GM18858 (cell line): ENCODE measurements around the gene CASP7.

ENCODE experiments used
- ATAC-seq: cut with Tn5 transposase; IDR thresholded peaks from one replicate; pipeline ENCODE4 v1.9.1; 2021; ENCODE audit not compliant: unreplicated experiment

Gene CASP7

GRCh38 chr10:113712024-113712423 lies 32.3 kb downstream of the CASP7 start:
- no peak for ATAC-seq

DNA sequence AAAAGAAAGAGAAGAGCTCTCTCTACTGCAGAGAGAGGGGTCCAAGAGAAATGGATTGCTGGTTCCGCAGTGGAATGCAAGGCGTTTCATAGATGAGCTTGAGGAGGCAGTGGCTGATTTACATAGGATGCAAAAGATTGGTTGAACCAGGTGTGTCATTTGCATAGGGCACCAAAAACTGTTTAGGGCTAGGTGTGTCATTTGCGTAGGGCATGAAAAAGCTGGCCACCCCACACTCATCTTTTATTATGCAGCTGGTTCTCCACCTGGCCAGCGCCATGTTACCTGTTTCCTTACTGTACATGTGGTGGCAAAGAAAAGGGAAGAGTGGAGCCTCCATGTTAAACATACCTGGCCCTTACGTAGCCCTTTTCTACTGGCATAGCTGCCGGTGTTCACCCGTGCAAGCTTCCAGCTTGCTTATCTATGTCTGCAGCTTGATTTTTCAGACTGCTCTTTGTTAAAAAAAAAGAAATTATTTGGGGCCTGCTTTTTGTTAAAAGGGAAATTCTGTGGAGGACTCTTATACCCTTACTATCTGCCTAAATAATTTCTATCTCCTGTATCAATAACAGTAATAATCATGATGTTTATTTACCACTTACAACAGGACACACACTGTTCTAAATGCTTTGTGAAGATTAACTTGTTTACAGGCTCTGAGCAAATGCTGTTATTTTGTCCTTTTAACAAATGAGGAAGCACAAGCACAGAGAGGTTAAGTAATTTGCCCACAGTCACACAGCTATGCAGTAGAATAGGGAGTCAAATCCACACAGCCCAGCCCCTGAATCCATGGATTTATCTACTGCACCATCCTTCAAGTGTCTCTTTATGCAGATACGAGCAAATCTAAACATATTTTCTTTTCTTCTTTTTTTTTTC lies 33.3 kb downstream of the CASP7 start:
- ATAC-seq, result no peak

DNA sequence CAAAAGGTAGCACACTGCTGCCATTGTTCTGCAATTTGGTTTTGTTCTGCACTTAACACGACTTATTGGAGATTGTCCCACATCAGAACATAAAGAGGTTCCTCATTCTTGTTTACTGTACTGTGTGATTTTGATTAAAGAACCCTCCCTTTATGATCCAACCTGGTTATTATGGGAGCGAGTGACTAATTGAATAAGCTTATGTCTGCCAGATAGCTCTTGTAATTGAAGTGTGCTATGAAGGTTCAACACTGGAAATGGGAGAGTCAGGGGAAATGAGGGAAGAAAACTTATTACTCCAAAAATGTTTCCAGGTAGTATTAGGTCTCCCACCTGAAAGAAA lies 33.9 kb downstream of the CASP7 start:
- no peak for ATAC-seq

GRCh38 chr10:113716109-113716910 lies 36.6 kb downstream of the CASP7 start:
- ATAC-seq, result no peak

DNA sequence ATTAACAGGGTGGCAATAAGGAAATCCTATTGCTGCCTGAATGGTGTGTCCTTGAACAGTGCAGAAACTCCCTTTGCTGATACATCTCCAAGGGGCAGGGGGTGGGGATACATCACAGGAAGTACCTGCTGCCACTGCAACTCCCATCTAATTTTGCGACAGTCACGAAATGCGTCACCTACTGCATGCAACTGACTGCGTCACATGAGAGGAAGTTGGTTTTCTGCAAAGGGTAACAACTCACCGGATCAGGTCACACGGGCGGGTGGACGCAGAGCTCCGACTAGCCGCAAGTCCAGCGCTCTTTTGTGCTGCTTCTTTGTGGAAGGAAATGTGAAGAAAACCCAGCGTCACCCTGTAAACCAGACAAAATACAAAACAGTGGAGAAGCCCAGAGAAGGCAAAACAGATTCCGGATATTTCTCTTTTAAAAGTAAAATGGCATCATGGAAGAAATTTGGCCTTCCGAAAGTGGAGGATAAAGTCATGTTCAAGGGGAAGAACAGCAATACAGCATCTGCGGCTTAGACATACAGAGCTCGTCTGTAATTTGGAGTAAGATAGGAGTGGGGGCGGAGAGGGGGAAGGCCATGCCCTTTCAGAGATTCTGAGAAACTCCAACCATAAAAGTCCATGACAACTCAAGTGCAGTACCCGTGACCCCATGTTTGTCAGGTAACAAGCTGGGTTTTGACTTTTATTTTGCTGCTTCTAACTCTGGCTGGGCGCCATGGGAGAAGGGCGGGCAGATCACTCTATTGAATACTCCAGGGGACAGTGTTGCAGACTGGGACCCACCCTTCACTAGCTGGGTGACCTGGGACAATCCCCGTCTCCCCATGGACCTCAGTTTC lies 39.5 kb downstream of the CASP7 start:
- no peak for ATAC-seq

DNA sequence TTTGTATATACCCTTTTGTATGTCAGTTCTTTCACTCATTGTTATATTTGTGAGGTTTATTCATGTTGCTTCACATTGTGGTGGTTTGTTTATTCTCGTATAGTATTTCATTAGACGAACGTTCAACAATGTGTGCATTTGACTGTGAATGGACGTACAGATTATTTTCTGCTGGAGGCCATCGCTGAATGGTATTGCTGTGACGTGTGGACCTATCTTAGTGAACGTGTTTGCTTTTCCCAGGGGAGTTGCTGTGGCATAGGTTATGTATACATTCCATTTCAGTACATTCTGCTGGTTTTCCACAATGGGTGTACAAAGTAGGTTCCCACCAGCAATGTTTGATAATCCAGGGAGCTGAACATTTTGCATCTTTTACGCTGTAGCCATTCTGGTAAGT lies 40.7 kb downstream of the CASP7 start:
- ATAC-seq, result no peak

GRCh38 chr10:113732160-113732881 lies 52.6 kb downstream of the CASP7 start:
- no peak for ATAC-seq

GRCh38 chr10:113732966-113733365 lies 53.3 kb downstream of the CASP7 start:
- no peak for ATAC-seq

DNA sequence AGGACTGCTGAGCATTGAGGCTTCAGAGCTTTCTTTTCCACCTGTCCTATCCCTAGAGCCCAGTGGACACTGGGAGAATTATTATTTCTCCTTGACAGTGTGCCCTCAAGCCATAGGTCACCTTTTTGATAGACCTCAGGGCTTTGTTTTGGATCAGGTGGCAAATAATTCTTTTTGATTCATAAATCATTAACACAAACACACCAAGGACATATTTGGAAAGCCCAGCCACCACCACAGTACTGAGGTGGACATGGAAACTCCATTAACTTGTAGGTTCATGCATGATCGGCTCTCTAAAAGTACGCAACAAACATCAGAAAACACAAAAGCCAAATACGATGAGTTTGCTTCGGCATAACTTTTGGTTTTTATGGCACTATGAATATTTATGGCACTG lies 53.9 kb downstream of the CASP7 start:
- no peak for ATAC-seq

DNA sequence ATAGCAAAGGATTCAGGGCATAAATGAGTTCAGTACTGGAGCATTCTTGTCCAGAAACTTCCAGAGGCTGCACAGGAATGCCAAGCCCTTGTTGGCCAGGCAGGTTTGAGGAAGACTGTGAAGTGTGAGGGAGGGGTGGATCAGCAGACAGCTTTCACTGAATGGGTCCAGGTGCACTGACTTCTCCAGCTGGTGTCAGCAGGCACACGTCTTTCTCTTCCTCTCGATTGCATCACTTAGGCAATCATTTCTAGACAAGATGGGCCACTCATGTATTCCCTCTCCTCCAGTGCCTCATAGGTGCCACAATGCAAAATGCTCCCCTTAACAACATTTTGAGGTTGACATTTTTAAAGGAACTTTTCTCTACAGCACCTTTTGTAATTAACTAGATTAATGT lies 56.2 kb downstream of the CASP7 start:
- peak; percentile 46 for ATAC-seq

- no peak for ATAC-seq
Observed at GRCh38 chr10:113736576-113736975, 56.9 kb downstream of the CASP7 start.

DNA sequence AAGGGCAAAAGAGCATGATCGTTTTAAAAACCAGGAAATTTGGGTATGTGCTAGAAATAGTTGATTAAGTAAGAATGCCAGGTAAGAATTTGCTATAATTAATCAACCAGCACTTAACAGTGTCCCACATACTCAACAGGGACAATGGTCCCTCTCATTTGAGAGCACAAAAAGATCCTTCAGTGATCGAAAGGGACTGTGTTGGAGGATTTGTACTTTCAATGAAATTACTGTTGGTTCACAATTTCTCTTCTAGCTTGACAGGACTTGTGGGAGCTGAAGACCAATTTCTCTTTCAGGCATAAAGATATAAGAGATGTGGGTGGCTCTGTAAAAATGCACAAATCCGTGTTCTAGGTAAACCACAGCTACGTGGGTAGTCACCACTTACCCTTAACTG lies 59.3 kb downstream of the CASP7 start:
- ATAC-seq, result no peak

DNA sequence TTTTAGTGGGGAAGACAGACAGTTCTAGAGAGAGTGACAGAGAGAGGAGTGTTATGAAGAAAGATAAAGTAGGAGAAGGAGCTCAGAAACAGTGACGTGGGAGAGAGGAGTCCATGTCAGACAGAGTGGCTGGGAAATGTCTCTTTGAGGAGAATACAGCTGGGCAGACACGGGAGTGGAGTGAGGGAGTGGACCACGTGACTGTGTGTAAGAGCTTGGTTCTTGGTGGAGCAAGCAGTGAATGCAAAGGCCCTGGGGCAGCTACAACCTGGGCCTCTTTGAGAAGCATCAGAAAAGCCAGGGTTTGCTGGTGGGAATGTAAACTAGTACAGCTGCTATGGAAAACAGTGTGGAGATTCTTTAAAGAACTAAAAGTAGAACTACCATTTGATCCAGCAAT lies 59.9 kb downstream of the CASP7 start:
- ATAC-seq, result no peak

DNA sequence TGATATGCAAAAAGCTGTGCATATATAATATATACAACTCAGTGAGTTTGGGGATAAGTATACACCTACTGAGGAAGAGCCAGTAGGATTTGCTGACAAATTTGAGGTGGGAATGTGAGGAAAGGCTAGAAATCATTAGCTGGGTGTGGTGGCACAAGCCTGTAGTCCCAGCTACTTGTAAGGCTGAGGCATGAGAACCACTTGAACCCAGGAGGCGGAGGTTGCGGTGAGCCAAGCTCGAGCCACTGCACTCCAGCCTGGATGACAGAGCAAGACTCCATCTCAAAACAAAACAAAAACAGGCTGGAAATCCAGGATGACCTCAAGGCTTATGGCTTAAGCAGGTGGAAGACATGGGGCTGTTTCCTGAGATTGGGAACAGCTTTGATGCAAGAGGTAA lies 61.1 kb downstream of the CASP7 start:
- ATAC-seq, result no peak

GRCh38 chr10:113742466-113742865 lies 62.8 kb downstream of the CASP7 start:
- ATAC-seq, result no peak

DNA sequence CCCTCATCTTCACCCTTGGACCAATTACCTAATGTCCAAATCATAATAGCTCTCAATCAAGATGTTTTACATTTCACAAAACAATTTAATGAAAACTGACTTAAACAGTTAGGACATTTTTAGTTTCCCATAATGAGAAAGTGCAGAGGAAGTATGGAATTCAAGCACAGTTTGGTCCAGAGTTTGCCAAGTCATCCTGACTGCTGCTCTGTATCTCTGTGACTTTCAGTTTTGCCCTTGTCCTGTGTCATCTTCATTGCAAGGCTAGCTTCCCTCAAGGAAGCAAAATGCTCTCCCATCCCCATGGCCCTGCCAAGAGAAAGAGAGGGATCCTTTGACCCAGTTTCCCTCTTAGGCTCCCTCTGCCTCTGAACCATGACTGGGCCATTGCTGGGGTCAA lies 63.9 kb downstream of the CASP7 start:
- no peak for ATAC-seq

- ATAC-seq, result no peak
Observed at GRCh38 chr10:113745374-113745773, 65.7 kb downstream of the CASP7 start.

DNA sequence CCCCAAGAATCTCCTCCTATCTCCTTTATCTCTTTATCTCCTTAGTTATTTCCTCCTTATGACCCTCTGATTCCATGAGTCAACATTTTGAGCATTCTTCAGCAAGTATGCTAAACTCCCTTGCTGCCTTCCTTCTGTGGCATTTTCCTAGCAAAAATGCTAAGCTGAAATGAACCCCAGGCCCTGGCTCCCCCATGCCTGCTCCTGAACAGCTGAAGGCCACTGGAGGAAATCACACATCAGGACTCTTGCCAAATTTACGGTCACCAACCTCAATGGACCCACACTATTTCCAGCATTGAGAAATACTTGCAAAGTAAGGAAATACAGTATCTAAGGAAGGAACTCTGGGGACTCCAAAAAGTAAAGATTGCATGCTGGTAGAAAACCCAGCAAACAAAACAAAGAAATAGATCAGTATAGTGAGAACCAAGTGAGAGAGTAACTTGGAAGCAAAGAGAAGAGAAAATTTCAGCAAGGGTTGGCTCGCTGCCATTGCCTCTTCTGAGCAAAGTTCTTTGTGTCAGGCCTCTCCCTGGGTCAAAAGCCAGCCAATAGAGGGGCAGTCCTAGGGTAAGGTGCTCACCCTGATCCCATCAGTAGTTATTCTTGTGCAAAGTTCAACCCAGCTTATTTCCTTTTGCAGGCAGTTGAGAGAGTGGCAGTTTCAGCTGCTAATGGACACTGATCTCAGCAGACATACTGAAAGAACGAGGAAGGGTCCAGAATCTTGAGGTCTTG lies 66.7 kb downstream of the CASP7 start:
- ATAC-seq, result no peak

- no peak for ATAC-seq
Observed at GRCh38 chr10:113751181-113751732, 71.5 kb downstream of the CASP7 start, which contains the start of gene PLEKHS1. Gene PLEKHS1 (plus strand): TSS chr10:113751682. CDS start chr10:113755278, 3,596 bp downstream.

DNA sequence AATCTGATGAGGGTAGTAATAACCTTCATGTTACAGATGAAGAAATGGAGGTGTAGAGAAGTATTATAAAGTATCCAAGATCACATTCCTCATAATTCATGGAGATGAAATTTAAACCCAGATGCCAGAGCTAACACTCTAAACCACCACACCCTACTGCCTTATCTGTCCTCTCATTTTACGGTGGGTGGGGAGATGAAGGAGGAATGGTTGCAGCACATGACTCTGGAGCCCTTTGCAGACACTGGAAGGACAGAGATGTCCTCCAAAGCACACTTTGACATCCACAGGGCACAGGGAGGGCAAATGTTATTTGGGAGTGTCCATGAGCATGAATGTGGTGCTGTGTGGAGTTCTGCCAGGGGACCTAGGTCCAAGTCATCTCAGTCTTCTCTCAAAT lies 72.8 kb downstream of the CASP7 start:
- ATAC-seq, result no peak
